Mammary epithelial cell (primary cell): ENCODE data around the gene OR4C12.
"Not testable (repeated sequence)": the region's sequence is repeated elsewhere in the genome, so short reads cannot be mapped to it uniquely, and the experiment has no call there.

Source experiments
- EZH2 ChIP-seq: IDR thresholded peaks from 2 replicates; pipeline ENCODE4 v1.6.1; 2012; ENCODE audit warnings: low read length, inconsistent platforms, borderline replicate concordance
- TF ChIP-seq, protein P1 (sequence below), 2 donors: IDR thresholded peaks in 1 of 2; conservative IDR thresholded peaks in 1 of 2; 2 replicates each; pipeline ENCODE4 v1.5.1; 2011 to 2012; ENCODE audit warnings: inconsistent platforms in 2 of 2, low read length in 2 of 2, mild to moderate bottlenecking in 2 of 2, control low read depth in 1 of 2, low read depth in 1 of 2; ENCODE audit not compliant: insufficient read depth in 1 of 2; ENCODE audit errors: extremely low read depth in 1 of 2

DNA sequence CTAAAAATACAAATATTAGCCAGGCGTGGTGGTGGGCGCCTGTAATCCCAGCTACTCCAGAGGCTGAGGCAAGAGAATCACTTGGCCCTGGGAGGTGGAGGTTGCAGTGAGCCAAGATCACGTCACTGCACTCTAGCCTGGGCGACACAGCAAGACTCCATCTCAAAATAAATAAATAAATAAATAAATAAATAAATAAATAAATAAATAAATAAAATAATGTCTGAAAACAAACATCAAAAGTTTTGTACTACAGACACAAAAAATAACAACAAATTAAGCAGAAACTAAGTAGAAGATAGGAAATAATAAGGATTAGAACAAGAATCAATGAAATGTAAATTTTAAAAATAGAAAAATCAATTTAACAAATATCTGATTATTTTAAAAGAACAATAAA, 8.9 kb downstream of the OR4C12 start:
- TF ChIP-seq, protein P1, sequence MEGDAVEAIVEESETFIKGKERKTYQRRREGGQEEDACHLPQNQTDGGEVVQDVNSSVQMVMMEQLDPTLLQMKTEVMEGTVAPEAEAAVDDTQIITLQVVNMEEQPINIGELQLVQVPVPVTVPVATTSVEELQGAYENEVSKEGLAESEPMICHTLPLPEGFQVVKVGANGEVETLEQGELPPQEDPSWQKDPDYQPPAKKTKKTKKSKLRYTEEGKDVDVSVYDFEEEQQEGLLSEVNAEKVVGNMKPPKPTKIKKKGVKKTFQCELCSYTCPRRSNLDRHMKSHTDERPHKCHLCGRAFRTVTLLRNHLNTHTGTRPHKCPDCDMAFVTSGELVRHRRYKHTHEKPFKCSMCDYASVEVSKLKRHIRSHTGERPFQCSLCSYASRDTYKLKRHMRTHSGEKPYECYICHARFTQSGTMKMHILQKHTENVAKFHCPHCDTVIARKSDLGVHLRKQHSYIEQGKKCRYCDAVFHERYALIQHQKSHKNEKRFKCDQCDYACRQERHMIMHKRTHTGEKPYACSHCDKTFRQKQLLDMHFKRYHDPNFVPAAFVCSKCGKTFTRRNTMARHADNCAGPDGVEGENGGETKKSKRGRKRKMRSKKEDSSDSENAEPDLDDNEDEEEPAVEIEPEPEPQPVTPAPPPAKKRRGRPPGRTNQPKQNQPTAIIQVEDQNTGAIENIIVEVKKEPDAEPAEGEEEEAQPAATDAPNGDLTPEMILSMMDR (conservative IDR thresholded peaks at IDR 0.05 in 1 of 2, IDR thresholded peaks at IDR 0.05 in 1 of 2; ENCODE audit: extremely low read depth in 1 of 2, insufficient read depth in 1 of 2, low read depth in 1 of 2, low read length in 2 of 2): not testable (repeated sequence)
- TF ChIP-seq EZH2: not testable (repeated sequence)
